ENCODE results near the gene TOP1. TPM values are rescaled to one million over a fixed set of nuclear protein-coding genes. Genes with fewer than 3 reads are reported as not detected.
A peak's percentile ranks its signal among the peaks of the same experiment; 100 is the strongest.

The TOP1 gene
- total and polyA plus RNA-seq, 9 of the 15 experiments (the other 6 are each of a cell fraction or from before 2014, with no cell fraction given), result 26.4 to 127 (median 39.6) TPM

DNA sequence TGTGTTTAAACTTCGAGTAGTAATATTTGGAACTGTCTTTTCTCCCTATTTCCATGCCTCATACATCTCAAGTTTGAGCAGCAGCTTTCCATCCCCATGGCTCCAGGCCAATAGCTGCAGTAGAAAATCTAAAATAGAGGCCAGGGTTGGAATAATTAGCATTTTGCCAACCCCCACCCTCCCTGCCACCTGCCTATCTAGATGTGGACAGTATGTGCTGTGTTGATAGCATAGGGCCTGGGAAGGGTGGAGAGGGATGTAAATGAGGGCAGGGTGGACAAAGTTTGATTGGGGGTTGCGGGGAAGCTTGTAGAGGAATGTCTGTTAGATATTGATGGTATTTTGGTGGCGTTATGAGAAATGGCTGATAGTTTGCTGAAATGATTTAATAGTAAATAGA lies 5.6 kb downstream of the TOP1 start:
- peaks cover 10 to 42% of the 10 kb centered on the region in 2 experiments for H3K4me1 ChIP-seq (replicated peaks in 1 of 2; ENCODE audit: control insufficient read depth in 2 of 2, insufficient read depth in 2 of 2, low read length in 2 of 2)
- H3K9me3 ChIP-seq (replicated peaks; ENCODE audit: control insufficient read depth, insufficient read depth, low read depth, low read length), result no peaks in the 10 kb centered on the region
- H3K27me3 ChIP-seq (ENCODE audit: control insufficient read depth in 2 of 2, insufficient read depth in 2 of 2, low read length in 2 of 2), result no peaks in the 10 kb centered on the region
- peak; percentile 69 to 83 (median 78) for DNase-seq (ENCODE audit: extremely low read depth in 1 of 4, low spot score in 3 of 4)
- peaks cover 64% of the 10 kb centered on the region for H3K36me3 ChIP-seq (ENCODE audit: control insufficient read depth, insufficient read depth, low read length)
- FAIRE-seq, result peak; percentile 78
- peaks cover 99% of the 10 kb centered on the region for H3K79me2 ChIP-seq (ENCODE audit: control insufficient read depth, insufficient read depth, low read length)
- no peak overlapping the region for H2AFZ ChIP-seq (ENCODE audit: low read depth, low read length)
- in situ Hi-C loops (cut with MboI) (no loop called here), intact Hi-C loops (cut with micrococcal nuclease) (loop anchor here (5.0 kb wide), 1 partner anchor 38 kb away; no protein-coding TSS in a partner anchor)
- H3K4me2 ChIP-seq (ENCODE audit: insufficient read depth, low read length), result peak overlapping the region; percentile 64
- H3K4me3 ChIP-seq, result no peak overlapping the region; the same call in 1 of the 2 replicates
- CTCF ChIA-PET (ENCODE audit: low intra/inter-chr PET ratio), result no interaction called here
- no TSS peak for BruUV-seq (replicated peaks)
- ATAC-seq, result peak; percentile 60
- peaks cover 25% of the 10 kb centered on the region for H4K20me1 ChIP-seq (replicated peaks; ENCODE audit: control insufficient read depth, insufficient read depth, low read length)
- H3K9ac ChIP-seq (ENCODE audit: insufficient read depth in 1 of 2, low read depth in 2 of 2, low read length in 2 of 2), result 0 out of 4 replicates have a peak overlapping the region, but pooled peaks of 1 of the 2 experiments have one; percentile 6
- POLR2A ChIA-PET, result interaction anchor here (0.9 to 8.3 kb wide), 3 partner anchors 12 to 53 kb away, joined by 3 to 125 read pairs (median 4); no protein-coding TSS in a partner anchor
- 3% methylated on average over 3 of the region's 3 CpGs for WGBS (ENCODE audit: insufficient coverage, low coverage, missing lambda C conversion rate)
- no peak overlapping the region for H3K27ac ChIP-seq (ENCODE audit: extremely low read depth, low read depth, low read length)
- no peaks in the 10 kb centered on the region for H3K9me1 ChIP-seq (ENCODE audit: control insufficient read depth, insufficient read depth, low read length)
- TF ChIP-seq HDAC1 (IDR thresholded peaks at IDR 0.05), result 0 out of 4 replicates have a peak, but pooled peaks of 1 of the 2 experiments have one; percentile 44
- TF ChIP-seq CBFA2T3 (IDR thresholded peaks at IDR 0.05), result peak; percentile 92
- TF ChIP-seq MBD2 (IDR thresholded peaks at IDR 0.05; ENCODE audit: borderline replicate concordance, low read depth), result 0 out of 2 replicates have a peak, but pooled peaks have one; percentile 36
- TF ChIP-seq ZNF282 (CRISPR knock-in tag; IDR thresholded peaks at IDR 0.05), result no peak
- TF ChIP-seq ZNF184 (CRISPR knock-in tag; IDR thresholded peaks at IDR 0.05), result no peak
- peak in 1 of 2 experiments; percentile 4; a peak in 1 of 4 replicates for TF ChIP-seq RAD21 (CRISPR knock-in tag; conservative IDR thresholded peaks at IDR 0.05 in 1 of 2, IDR thresholded peaks at IDR 0.05 in 1 of 2)
- TF ChIP-seq, protein P1, sequence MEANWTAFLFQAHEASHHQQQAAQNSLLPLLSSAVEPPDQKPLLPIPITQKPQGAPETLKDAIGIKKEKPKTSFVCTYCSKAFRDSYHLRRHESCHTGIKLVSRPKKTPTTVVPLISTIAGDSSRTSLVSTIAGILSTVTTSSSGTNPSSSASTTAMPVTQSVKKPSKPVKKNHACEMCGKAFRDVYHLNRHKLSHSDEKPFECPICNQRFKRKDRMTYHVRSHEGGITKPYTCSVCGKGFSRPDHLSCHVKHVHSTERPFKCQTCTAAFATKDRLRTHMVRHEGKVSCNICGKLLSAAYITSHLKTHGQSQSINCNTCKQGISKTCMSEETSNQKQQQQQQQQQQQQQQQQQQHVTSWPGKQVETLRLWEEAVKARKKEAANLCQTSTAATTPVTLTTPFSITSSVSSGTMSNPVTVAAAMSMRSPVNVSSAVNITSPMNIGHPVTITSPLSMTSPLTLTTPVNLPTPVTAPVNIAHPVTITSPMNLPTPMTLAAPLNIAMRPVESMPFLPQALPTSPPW (CRISPR knock-in tag; IDR thresholded peaks at IDR 0.05), result peak; percentile 51; the same call in 1 of the 2 replicates
- 0 out of 4 replicates have a peak, but pooled peaks of 1 of the 2 experiments have one; percentile 29 for TF ChIP-seq MNT (conservative IDR thresholded peaks at IDR 0.05)
- peak; percentile 39 for TF ChIP-seq EP400 (IDR thresholded peaks at IDR 0.05)
- TF ChIP-seq ZBTB9 (CRISPR knock-in tag; IDR thresholded peaks at IDR 0.05), result no peak
- TF ChIP-seq, protein P2, sequence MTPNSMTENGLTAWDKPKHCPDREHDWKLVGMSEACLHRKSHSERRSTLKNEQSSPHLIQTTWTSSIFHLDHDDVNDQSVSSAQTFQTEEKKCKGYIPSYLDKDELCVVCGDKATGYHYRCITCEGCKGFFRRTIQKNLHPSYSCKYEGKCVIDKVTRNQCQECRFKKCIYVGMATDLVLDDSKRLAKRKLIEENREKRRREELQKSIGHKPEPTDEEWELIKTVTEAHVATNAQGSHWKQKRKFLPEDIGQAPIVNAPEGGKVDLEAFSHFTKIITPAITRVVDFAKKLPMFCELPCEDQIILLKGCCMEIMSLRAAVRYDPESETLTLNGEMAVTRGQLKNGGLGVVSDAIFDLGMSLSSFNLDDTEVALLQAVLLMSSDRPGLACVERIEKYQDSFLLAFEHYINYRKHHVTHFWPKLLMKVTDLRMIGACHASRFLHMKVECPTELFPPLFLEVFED (CRISPR knock-in tag; conservative IDR thresholded peaks at IDR 0.05), result no peak
- TF ChIP-seq DPF2 (IDR thresholded peaks at IDR 0.05), result peak; percentile 84
- TF ChIP-seq, protein P3, sequence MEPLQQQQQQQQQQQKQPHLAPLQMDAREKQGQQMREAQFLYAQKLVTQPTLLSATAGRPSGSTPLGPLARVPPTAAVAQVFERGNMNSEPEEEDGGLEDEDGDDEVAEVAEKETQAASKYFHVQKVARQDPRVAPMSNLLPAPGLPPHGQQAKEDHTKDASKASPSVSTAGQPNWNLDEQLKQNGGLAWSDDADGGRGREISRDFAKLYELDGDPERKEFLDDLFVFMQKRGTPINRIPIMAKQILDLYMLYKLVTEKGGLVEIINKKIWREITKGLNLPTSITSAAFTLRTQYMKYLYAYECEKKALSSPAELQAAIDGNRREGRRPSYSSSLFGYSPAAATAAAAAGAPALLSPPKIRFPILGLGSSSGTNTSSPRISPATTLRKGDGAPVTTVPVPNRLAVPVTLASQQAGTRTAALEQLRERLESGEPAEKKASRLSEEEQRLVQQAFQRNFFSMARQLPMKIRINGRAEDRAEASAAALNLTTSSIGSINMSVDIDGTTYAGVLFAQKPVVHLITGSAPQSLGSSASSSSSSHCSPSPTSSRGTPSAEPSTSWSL (CRISPR knock-in tag; IDR thresholded peaks at IDR 0.05; ENCODE audit: borderline replicate concordance), result no peak
- TF ChIP-seq ILK (tag; IDR thresholded peaks at IDR 0.05; ENCODE audit: borderline replicate concordance, low read depth), result no peak
- no peak for TF ChIP-seq EHMT2 (IDR thresholded peaks at IDR 0.05)
